ENCODE data around the gene LRRC75B.
A peak's percentile ranks its signal among the peaks of the same experiment; 100 is the strongest.
"Not testable (repeated sequence)": the region's sequence is repeated elsewhere in the genome, so short reads cannot be mapped to it uniquely, and the experiment has no call there.

Gene LRRC75B

DNA sequence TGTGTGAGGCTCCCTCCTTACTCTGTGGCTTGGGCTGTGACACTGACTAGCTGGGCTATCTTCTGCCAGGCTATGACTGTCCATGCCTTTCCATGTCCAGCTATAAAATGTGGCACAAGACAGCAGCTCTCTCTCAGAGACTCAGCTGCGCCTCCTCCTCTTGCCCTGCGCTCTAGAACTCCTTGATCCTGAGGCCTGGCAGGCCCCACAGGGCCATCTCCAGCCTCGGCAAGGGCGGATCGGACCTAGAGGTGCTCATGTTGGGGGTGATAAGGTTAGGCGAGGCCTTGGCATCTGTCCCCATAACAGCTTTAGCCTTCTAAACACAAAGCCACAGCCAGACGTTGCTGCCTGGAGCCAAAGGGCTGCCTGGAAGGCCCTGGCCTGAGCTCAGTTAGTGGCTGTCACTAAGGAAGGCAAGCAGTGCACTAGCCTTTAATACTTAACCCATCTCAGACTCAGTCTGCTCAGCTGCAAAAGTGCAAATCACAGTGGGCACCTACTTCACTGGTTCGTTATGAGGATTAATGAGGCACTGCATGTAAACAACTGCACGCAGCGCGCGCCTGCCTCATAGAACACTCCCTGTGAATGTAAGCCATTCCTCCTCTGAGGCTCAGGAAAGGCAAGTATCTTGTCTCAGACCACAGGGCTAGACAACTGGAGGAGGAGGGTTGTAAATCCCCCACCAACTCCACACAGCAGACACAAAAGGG lies 39.1 kb downstream of the LRRC75B start:
- no peak for TF ChIP-seq CTCF (IDR thresholded peaks at IDR 0.05)
- Histone ChIP-seq H3K27ac (peak overlapping the region; percentile 89 to 97), H3K4me3 (peak overlapping the region; percentile 100)
- DNase-seq (ENCODE audit: low spot score) = no peak

GRCh38 chr22:24552503-24553286 lies 40.2 kb downstream of the LRRC75B start:
- not testable (repeated sequence) for DNase-seq (ENCODE audit: low spot score); H3K27ac ChIP-seq; H3K4me3 ChIP-seq

- H3K4me3 ChIP-seq = no peak overlapping the region
- no peak for DNase-seq (ENCODE audit: low spot score)
- no peak overlapping the region for H3K27ac ChIP-seq
- TF ChIP-seq CTCF (IDR thresholded peaks at IDR 0.05) = no peak
These were observed 41.9 kb downstream of the LRRC75B start for GRCh38 chr22:24550902-24551435.

DNA sequence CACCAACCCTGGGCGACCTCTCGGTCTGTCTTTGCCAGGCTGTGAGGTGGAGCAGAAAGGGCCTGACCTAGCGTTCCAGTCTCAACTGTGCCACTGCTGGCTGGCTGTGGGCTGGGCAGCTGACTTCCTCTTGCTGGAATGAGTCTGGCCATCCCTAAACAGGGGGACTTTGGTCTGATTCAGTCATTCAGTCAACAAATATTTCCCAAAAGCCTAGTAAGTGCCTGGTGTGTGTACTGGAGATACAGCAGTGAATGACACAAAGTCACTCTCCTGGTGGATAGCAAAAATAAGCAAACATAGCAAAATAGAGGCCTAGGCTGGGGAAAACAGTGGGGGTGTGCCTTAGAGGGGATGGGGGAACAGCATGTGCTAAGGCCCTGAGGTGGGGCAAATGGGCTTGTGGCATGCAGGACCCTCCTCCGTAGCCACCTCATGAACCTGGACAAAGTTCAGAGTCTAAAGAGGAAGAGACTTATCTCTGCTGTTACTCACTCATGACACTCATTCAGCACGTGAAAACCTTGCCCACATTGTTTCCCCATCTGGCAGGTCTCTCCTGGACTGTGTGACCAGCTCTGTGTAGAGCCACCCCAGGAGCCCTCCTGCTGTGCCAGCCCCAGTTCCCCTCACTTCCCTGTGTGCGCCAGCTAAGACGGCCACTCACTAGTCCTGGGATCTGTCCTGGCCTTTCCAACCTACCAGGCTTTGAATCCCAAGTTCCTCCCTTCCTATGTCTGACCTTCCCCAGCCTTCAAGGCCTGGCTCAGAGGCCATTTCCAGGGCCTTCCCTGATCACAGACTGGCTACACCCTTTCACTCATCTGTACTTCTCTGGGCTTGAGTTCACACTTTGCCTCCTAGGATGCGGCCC lies 42.6 kb downstream of the LRRC75B start:
- H3K4me3 ChIP-seq = no peak overlapping the region
- no peak for TF ChIP-seq CTCF (IDR thresholded peaks at IDR 0.05)
- DNase-seq (ENCODE audit: low spot score) = no peak
- H3K27ac ChIP-seq = peak overlapping the region in 1 of 2 donors; percentile 9

GRCh38 chr22:24548812-24549211 lies 44.1 kb downstream of the LRRC75B start:
- H3K27ac ChIP-seq = no peak overlapping the region
- TF ChIP-seq CTCF (IDR thresholded peaks at IDR 0.05) = no peak
- no peak overlapping the region for H3K4me3 ChIP-seq
- DNase-seq (ENCODE audit: low spot score) = no peak

- no peak for TF ChIP-seq CTCF (IDR thresholded peaks at IDR 0.05)
- no peak for DNase-seq (ENCODE audit: low spot score)
- Histone ChIP-seq H3K27ac (peak overlapping the region in 1 of 2 donors; percentile 63), H3K4me3 (no peak overlapping the region)
These were observed 49.1 kb downstream of the LRRC75B start for GRCh38 chr22:24543679-24544243.

Measured in coronary artery (tissue), 2 donors.